Caco-2 (cell line): Measurements from ENCODE around the gene IQGAP2. TPM values are rescaled to one million over a fixed set of nuclear protein-coding genes. Genes with fewer than 3 reads are reported as not detected.

Source experiments
- BruUV-seq: library from RNA; stranded (reverse); fragments of 400-500 nt; replicated peaks from 2 replicates; lab custom pipeline; 2021; lab: Mats Ljungman, UMichigan
- CTCF ChIA-PET: fragments of 300-600 bp; sonication (Branson Sonifier 250); formaldehyde crosslinking; loops from one replicate; lab custom pipeline; 2022; ENCODE audit warnings: antibody characterized with exemption; lab: Charles Lee
- POLR2A ChIA-PET: fragments of 300-600 bp; sonication (Branson Sonifier 250); formaldehyde crosslinking; loops from one replicate; lab custom pipeline; 2022; ENCODE audit warnings: antibody characterized with exemption; lab: Charles Lee
- DNase-seq, 2 experiments: peaks; one replicate each; pipeline versions ENCODE4 v3.0.0 to v3.0.0-alpha.2; 2020 to 2022
- H3K27me3 ChIP-seq: replicated peaks from 2 replicates; pipeline ENCODE4 v1.6.0; 2011; ENCODE audit warnings: low read length; ENCODE audit not compliant: control insufficient read depth, insufficient read depth
- H3K36me3 ChIP-seq: 2 replicates; pipeline ENCODE4 v1.5.1; 2011; ENCODE audit warnings: low read length; ENCODE audit not compliant: control insufficient read depth, insufficient read depth
- H3K4me1 ChIP-seq: fragments of 250-450 bp; sonication (Bioruptor Pico); 2 replicates; pipeline ENCODE4 v1.5.1; 2020; ENCODE audit warnings: mild to moderate bottlenecking
- H3K4me3 ChIP-seq: 2 replicates; pipeline ENCODE4 v1.5.1; 2011; ENCODE audit warnings: low read depth, mild to moderate bottlenecking, control low read depth, low read length
- H3K9me3 ChIP-seq: fragments of 250-450 bp; sonication (Bioruptor Pico); 2 replicates; pipeline ENCODE4 v1.5.1; 2020; ENCODE audit warnings: mild to moderate bottlenecking, moderate library complexity
- H3K27ac Mint-ChIP-seq: one replicate; pipeline ENCODE4 v1.8.0; 2022; ENCODE audit warnings: mixed read lengths; ENCODE audit not compliant: unreplicated experiment
- H3K27me3 Mint-ChIP-seq: one replicate; pipeline ENCODE4 v1.8.0; 2022; ENCODE audit warnings: mixed read lengths; ENCODE audit not compliant: insufficient read depth, unreplicated experiment
- H3K36me3 Mint-ChIP-seq: one replicate; pipeline ENCODE4 v1.8.0; 2022; ENCODE audit warnings: mild to moderate bottlenecking, mixed read lengths; ENCODE audit not compliant: insufficient read depth, unreplicated experiment
- H3K4me1 Mint-ChIP-seq: one replicate; pipeline ENCODE4 v1.8.0; 2022; ENCODE audit warnings: low read depth, mixed read lengths; ENCODE audit not compliant: unreplicated experiment
- H3K4me3 Mint-ChIP-seq: one replicate; pipeline ENCODE4 v1.8.0; 2022; ENCODE audit warnings: mild to moderate bottlenecking, moderate library complexity, mixed read lengths; ENCODE audit not compliant: unreplicated experiment
- H3K9me3 Mint-ChIP-seq: one replicate; pipeline ENCODE4 v1.8.0; 2022; ENCODE audit warnings: mixed read lengths; ENCODE audit not compliant: unreplicated experiment
- CTCF ChIP-seq, 2 experiments: fragments of 200-600 bp in 1 of 2; IDR thresholded peaks; 1 replicate in 1 of 2; 2 replicates in 1 of 2; pipeline versions ENCODE4 v1.5.1 to v1.8.0; 2011 to 2022; ENCODE audit warnings: antibody characterized with exemption in 1 of 2, control low read depth in 1 of 2, inconsistent platforms in 1 of 2, low read depth in 1 of 2, low read length in 1 of 2, mild to moderate bottlenecking in 1 of 2, moderate library complexity in 1 of 2; ENCODE audit not compliant: insufficient read depth in 1 of 2, severe bottlenecking in 1 of 2, unreplicated experiment in 1 of 2
- intact Hi-C: fragments of 100-400 bp; cut with micrococcal nuclease; formaldehyde crosslinking; loops from one replicate; pipeline ENCODE4 v1.10.0; 2022; ENCODE audit not compliant: unreplicated experiment
- total RNA-seq: library from RNA; stranded (reverse); gene quantifications from 2 replicates; pipeline ENCODE4 v1.2.3, GENCODE V29; 2022

The IQGAP2 gene
- total RNA-seq, 1 experiment from 2014 or later, result 89.4 TPM

GRCh38 chr5:76700571-76700970 is 297.5 kb downstream of the IQGAP2 start:
- CTCF ChIA-PET, result no interaction called here
- POLR2A ChIA-PET, result no interaction called here
- H3K4me1 Mint-ChIP-seq, result no peaks in the 10 kb centered on the region

GRCh38 chr5:76701298-76701697 is 298.2 kb downstream of the IQGAP2 start:
- intact Hi-C loops, result no loop called here
- H3K4me3 Mint-ChIP-seq, result no peak overlapping the region

More at GRCh38 chr5:76700571-76700970, 297.5 kb downstream of the IQGAP2 start:
- Mint-ChIP-seq H3K27ac (no peak overlapping the region), H3K36me3 (peaks cover 30% of the 10 kb centered on the region), H3K27me3 (no peaks in the 10 kb centered on the region), H3K4me3 (no peak overlapping the region), H3K9me3 (no peaks in the 10 kb centered on the region)
- no peaks in the 10 kb centered on the region for H3K36me3 ChIP-seq
- no peak overlapping the region for H3K4me3 ChIP-seq
- no peaks in the 10 kb centered on the region for H3K9me3 ChIP-seq
- no peaks in the 10 kb centered on the region for H3K27me3 ChIP-seq
- BruUV-seq, result no TSS peak
- no peak for TF ChIP-seq CTCF (IDR thresholded peaks at IDR 0.05; ENCODE audit: insufficient read depth in 1 of 2, low read depth in 1 of 2, low read length in 1 of 2, severe bottlenecking in 1 of 2, unreplicated experiment in 1 of 2)
- no peaks in the 10 kb centered on the region for H3K4me1 ChIP-seq
- DNase-seq, result no peak
- intact Hi-C loops, result no loop called here

GRCh38 chr5:76703707-76704106 is 300.6 kb downstream of the IQGAP2 start:
- Histone ChIP-seq H3K4me1 (no peaks in the 10 kb centered on the region), H3K36me3 (no peaks in the 10 kb centered on the region; the same call in 1 of the 2 replicates), H3K4me3 (no peak overlapping the region), H3K9me3 (no peaks in the 10 kb centered on the region), H3K27me3 (no peaks in the 10 kb centered on the region)
- POLR2A ChIA-PET, result no interaction called here
- CTCF ChIA-PET, result interaction anchor here (0.5 kb wide), 1 partner anchor 33 kb away, joined by 3 read pairs; no protein-coding TSS in a partner anchor
- Mint-ChIP-seq H3K4me1 (no peaks in the 10 kb centered on the region), H3K27ac (no peak overlapping the region), H3K4me3 (no peak overlapping the region), H3K36me3 (peaks cover 19% of the 10 kb centered on the region), H3K27me3 (no peaks in the 10 kb centered on the region), H3K9me3 (no peaks in the 10 kb centered on the region)
- no TSS peak for BruUV-seq
- DNase-seq, result no peak
- intact Hi-C loops, result no loop called here
- no peak for TF ChIP-seq CTCF (IDR thresholded peaks at IDR 0.05; ENCODE audit: insufficient read depth in 1 of 2, low read depth in 1 of 2, low read length in 1 of 2, severe bottlenecking in 1 of 2, unreplicated experiment in 1 of 2)

More at GRCh38 chr5:76701298-76701697, 298.2 kb downstream of the IQGAP2 start:
- Mint-ChIP-seq H3K4me1 (no peaks in the 10 kb centered on the region), H3K27ac (no peak overlapping the region), H3K36me3 (peaks cover 23% of the 10 kb centered on the region), H3K9me3 (no peaks in the 10 kb centered on the region), H3K27me3 (no peaks in the 10 kb centered on the region)
- Histone ChIP-seq H3K9me3 (no peaks in the 10 kb centered on the region), H3K4me3 (no peak overlapping the region), H3K36me3 (no peaks in the 10 kb centered on the region), H3K4me1 (no peaks in the 10 kb centered on the region), H3K27me3 (no peaks in the 10 kb centered on the region)
- ChIA-PET POLR2A (no interaction called here), CTCF (no interaction called here)
- TF ChIP-seq CTCF (IDR thresholded peaks at IDR 0.05; ENCODE audit: insufficient read depth in 1 of 2, low read depth in 1 of 2, low read length in 1 of 2, severe bottlenecking in 1 of 2, unreplicated experiment in 1 of 2), result no peak
- no peak for DNase-seq
- BruUV-seq, result no TSS peak
